NCI-H226 (cell line): ENCODE measurements around the gene USP15.

ENCODE experiments used
- DNase-seq: peaks from one replicate; pipeline ENCODE4 v3.0.0-alpha.2; 2015

USP15 gene

GRCh38 chr12:62258941-62259630 lies 1.1 kb upstream of the USP15 start:
- DNase-seq = no peak

GRCh38 chr12:62259631-62259992 lies 592 bp upstream of the USP15 start:
- no peak for DNase-seq

- peak; percentile 45 for DNase-seq
Measured at GRCh38 chr12:62260733-62261683, 804 bp downstream of the USP15 start.

GRCh38 chr12:62261876-62262517 lies 1.8 kb downstream of the USP15 start:
- no peak for DNase-seq

GRCh38 chr12:62263232-62263631 lies 3.0 kb downstream of the USP15 start:
- no peak for DNase-seq

GRCh38 chr12:62263966-62264365 lies 3.8 kb downstream of the USP15 start:
- DNase-seq = no peak

- DNase-seq = no peak
Measured at GRCh38 chr12:62264706-62265105, 4.5 kb downstream of the USP15 start.

- no peak for DNase-seq
Measured at GRCh38 chr12:62265511-62265910, 5.3 kb downstream of the USP15 start.

- DNase-seq = no peak
Measured at GRCh38 chr12:62267026-62267425, 6.8 kb downstream of the USP15 start.

- DNase-seq = no peak
Measured at GRCh38 chr12:62267480-62267879, 7.3 kb downstream of the USP15 start.

- peak; percentile 54 for DNase-seq
Measured at GRCh38 chr12:62268956-62269355, 8.8 kb downstream of the USP15 start.

- no peak for DNase-seq
Measured at GRCh38 chr12:62269464-62270228, 9.4 kb downstream of the USP15 start.

- DNase-seq = no peak
Measured at GRCh38 chr12:62270384-62270783, 10.2 kb downstream of the USP15 start.

GRCh38 chr12:62270872-62271271 lies 10.7 kb downstream of the USP15 start:
- no peak for DNase-seq

GRCh38 chr12:62272936-62273552 lies 12.8 kb downstream of the USP15 start:
- DNase-seq = no peak

- DNase-seq = no peak
Measured at GRCh38 chr12:62273724-62274380, 13.6 kb downstream of the USP15 start.

GRCh38 chr12:62278022-62278421 lies 17.8 kb downstream of the USP15 start:
- no peak for DNase-seq

- DNase-seq = no peak
Measured at GRCh38 chr12:62279058-62279457, 18.9 kb downstream of the USP15 start.

GRCh38 chr12:62279961-62280360 lies 19.8 kb downstream of the USP15 start:
- no peak for DNase-seq

GRCh38 chr12:62282057-62282774 lies 22.0 kb downstream of the USP15 start:
- DNase-seq = no peak

- no peak for DNase-seq
Measured at GRCh38 chr12:62284749-62285148, 24.5 kb downstream of the USP15 start.
